A673 (cell line): ENCODE measurements around the gene DAB2IP. TPM values are rescaled to one million over a fixed set of nuclear protein-coding genes. Genes with fewer than 3 reads are reported as not detected.

Source experiments
- BruUV-seq: library from RNA; stranded (reverse); fragments of 400-500 nt; replicated peaks from 2 replicates; lab custom pipeline; 2021; lab: Mats Ljungman, UMichigan
- CTCF ChIA-PET: fragments of 300-600 bp; sonication (Branson Sonifier 250); formaldehyde crosslinking; loops from one replicate; lab custom pipeline; 2022; ENCODE audit warnings: antibody characterized with exemption; lab: Charles Lee
- POLR2A ChIA-PET: fragments of 300-600 bp; sonication (Branson Sonifier 250); formaldehyde crosslinking; loops from one replicate; lab custom pipeline; 2022; ENCODE audit warnings: antibody characterized with exemption; ENCODE audit not compliant: low non-redundant PET; lab: Charles Lee
- DNase-seq: peaks from one replicate; pipeline ENCODE4 v3.0.0-alpha.2; 2015; ENCODE audit warnings: low spot score
- H3K27ac ChIP-seq: fragments of 200-600 bp; sonication (generic); 2 replicates; pipeline ENCODE4 v1.5.1; 2016; ENCODE audit warnings: mixed run types, low read depth, mild to moderate bottlenecking, mixed read lengths, antibody characterized with exemption, low read length; ENCODE audit not compliant: poor library complexity, severe bottlenecking
- H3K27me3 ChIP-seq: fragments of 200-600 bp; sonication (generic); replicated peaks from 2 replicates; pipeline ENCODE4 v1.6.1; 2017; ENCODE audit warnings: mixed run types, low read depth, mild to moderate bottlenecking, mixed read lengths, antibody characterized with exemption, low read length; ENCODE audit not compliant: insufficient read depth, poor library complexity
- H3K36me3 ChIP-seq: fragments of 200-600 bp; sonication (generic); 2 replicates; pipeline ENCODE4 v1.6.1; 2016; ENCODE audit warnings: mixed run types, mild to moderate bottlenecking, mixed read lengths, antibody characterized with exemption, low read length; ENCODE audit not compliant: insufficient read depth, poor library complexity, severe bottlenecking
- H3K4me1 ChIP-seq: fragments of 200-600 bp; sonication (generic); 2 replicates; pipeline ENCODE4 v1.6.1; 2017; ENCODE audit warnings: mixed run types, mild to moderate bottlenecking, mixed read lengths, antibody characterized with exemption, low read length; ENCODE audit not compliant: insufficient read depth, poor library complexity, severe bottlenecking
- H3K4me3 ChIP-seq: fragments of 200-600 bp; sonication (generic); 2 replicates; pipeline ENCODE4 v1.5.1; 2016; ENCODE audit warnings: low read depth, mixed run types, mild to moderate bottlenecking, mixed read lengths, low read length; ENCODE audit not compliant: poor library complexity, severe bottlenecking
- H3K9me3 ChIP-seq: fragments of 200-600 bp; sonication (generic); 2 replicates; pipeline ENCODE4 v1.6.1; 2016; ENCODE audit warnings: mixed run types, low read depth, mild to moderate bottlenecking, mixed read lengths, antibody characterized with exemption, low read length; ENCODE audit not compliant: poor library complexity, severe bottlenecking
- EZH2 ChIP-seq: fragments of 200-600 bp; sonication (generic); IDR thresholded peaks from 2 replicates; pipeline ENCODE4 v1.6.1; 2017; ENCODE audit warnings: borderline replicate concordance, low read depth, mild to moderate bottlenecking, mixed read lengths, antibody characterized with exemption, low read length; ENCODE audit not compliant: poor library complexity, severe bottlenecking
- intact Hi-C: fragments of 100-400 bp; cut with micrococcal nuclease; formaldehyde crosslinking; loops from one replicate; pipeline ENCODE4 v1.10.0; 2022; ENCODE audit not compliant: unreplicated experiment
- total RNA-seq: library from RNA; stranded (reverse); gene quantifications from 2 replicates; pipeline ENCODE4 v1.2.3, GENCODE V29; 2021
- TF ChIP-seq, protein P1 (sequence below): fragments of 300-800, 200-600 bp; sonication (generic); conservative IDR thresholded peaks from 2 replicates; pipeline ENCODE4 v1.5.1; 2017; ENCODE audit warnings: low read depth, mild to moderate bottlenecking, antibody characterized with exemption, low read length, moderate library complexity, mixed read lengths

Gene DAB2IP
- total RNA-seq, 1 experiment from 2014 or later: 34.5 TPM

GRCh38 chr9:121737481-121737931 lies 86.1 kb downstream of the DAB2IP start:
- Histone ChIP-seq H3K9me3 (no peaks in the 10 kb centered on the region), H3K4me1 (no peaks in the 10 kb centered on the region), H3K27me3 (no peaks in the 10 kb centered on the region), H3K4me3 (no peak overlapping the region), H3K36me3 (no peaks in the 10 kb centered on the region), H3K27ac (no peak overlapping the region)
- ChIA-PET CTCF (interaction anchor here (0.6 kb wide), 1 partner anchor 42 kb away, joined by 3 read pairs; no protein-coding TSS in a partner anchor), POLR2A (no interaction called here)
- DNase-seq: no peak
- no TSS peak for BruUV-seq
- TF ChIP-seq, protein P1, sequence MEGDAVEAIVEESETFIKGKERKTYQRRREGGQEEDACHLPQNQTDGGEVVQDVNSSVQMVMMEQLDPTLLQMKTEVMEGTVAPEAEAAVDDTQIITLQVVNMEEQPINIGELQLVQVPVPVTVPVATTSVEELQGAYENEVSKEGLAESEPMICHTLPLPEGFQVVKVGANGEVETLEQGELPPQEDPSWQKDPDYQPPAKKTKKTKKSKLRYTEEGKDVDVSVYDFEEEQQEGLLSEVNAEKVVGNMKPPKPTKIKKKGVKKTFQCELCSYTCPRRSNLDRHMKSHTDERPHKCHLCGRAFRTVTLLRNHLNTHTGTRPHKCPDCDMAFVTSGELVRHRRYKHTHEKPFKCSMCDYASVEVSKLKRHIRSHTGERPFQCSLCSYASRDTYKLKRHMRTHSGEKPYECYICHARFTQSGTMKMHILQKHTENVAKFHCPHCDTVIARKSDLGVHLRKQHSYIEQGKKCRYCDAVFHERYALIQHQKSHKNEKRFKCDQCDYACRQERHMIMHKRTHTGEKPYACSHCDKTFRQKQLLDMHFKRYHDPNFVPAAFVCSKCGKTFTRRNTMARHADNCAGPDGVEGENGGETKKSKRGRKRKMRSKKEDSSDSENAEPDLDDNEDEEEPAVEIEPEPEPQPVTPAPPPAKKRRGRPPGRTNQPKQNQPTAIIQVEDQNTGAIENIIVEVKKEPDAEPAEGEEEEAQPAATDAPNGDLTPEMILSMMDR: no peak
- no peak for TF ChIP-seq EZH2
- intact Hi-C loops: no loop called here

- POLR2A ChIA-PET: no interaction called here
- H3K27ac ChIP-seq: no peak overlapping the region
- H3K4me3 ChIP-seq: no peak overlapping the region
- intact Hi-C loops: no loop called here
- no peaks in the 10 kb centered on the region for H3K36me3 ChIP-seq
- H3K27me3 ChIP-seq: no peaks in the 10 kb centered on the region
- no TSS peak for BruUV-seq
- H3K9me3 ChIP-seq: no peaks in the 10 kb centered on the region
- TF ChIP-seq, protein P1: no peak
- no peak for TF ChIP-seq EZH2
- H3K4me1 ChIP-seq: peaks cover 2% of the 10 kb centered on the region
- CTCF ChIA-PET: no interaction called here
- DNase-seq: no peak
Measured at GRCh38 chr9:121738411-121738810, 87.0 kb downstream of the DAB2IP start.

DNA sequence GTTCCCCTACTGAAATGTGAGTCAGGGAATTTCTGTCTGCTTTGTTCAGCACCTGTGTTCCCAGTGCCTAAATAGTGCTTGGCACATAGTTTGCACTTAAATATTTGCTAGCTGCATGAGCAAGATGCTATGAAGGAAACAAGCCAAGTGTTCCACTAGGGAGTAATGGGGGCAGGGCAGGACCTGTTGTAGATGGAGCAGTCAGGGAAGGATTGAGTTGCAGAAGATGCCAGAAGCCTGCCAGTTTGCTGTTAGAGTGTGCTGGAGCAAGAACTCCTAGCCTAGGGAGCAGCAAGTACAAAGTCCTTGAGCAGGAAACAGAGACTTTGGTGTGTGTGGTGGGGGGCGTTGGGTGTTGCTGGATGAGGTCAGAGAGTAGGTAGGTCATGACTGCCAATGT lies 87.5 kb downstream of the DAB2IP start:
- TF ChIP-seq, protein P1: no peak
- TF ChIP-seq EZH2: no peak
- no TSS peak for BruUV-seq
- Histone ChIP-seq H3K4me3 (no peak overlapping the region), H3K36me3 (no peaks in the 10 kb centered on the region), H3K27ac (no peak overlapping the region), H3K4me1 (peaks cover 4% of the 10 kb centered on the region), H3K9me3 (no peaks in the 10 kb centered on the region), H3K27me3 (no peaks in the 10 kb centered on the region)
- DNase-seq: no peak
- intact Hi-C loops: no loop called here
- ChIA-PET CTCF (no interaction called here), POLR2A (no interaction called here)
